ENCODE results near the gene HSPBP1. TPM values are rescaled to one million over a fixed set of nuclear protein-coding genes. Genes with fewer than 3 reads are reported as not detected.

HSPBP1 gene
- polyA plus RNA-seq, 1 donor from 2014 or later = 61.1 TPM

- Histone ChIP-seq H4K20me1 (ENCODE audit: insufficient read depth) (no peaks in the 10 kb centered on the region), H3K4me2 (ENCODE audit: low read length) (no peak overlapping the region), H3K4me3 (ENCODE audit: low read length) (no peak overlapping the region), H3K79me2 (replicated peaks; ENCODE audit: insufficient read depth, low read length) (no peaks in the 10 kb centered on the region), H3K9me2 (ENCODE audit: insufficient read depth, low read length) (no peaks in the 10 kb centered on the region), H3K27me3 (ENCODE audit: insufficient read depth, low read depth, low read length) (no peaks in the 10 kb centered on the region), H3K9ac (ENCODE audit: low read length) (no peak overlapping the region), H2AFZ (ENCODE audit: low read depth, low read length) (no peak overlapping the region), H3F3A (ENCODE audit: insufficient read depth, low read length, poor library complexity, severe bottlenecking) (no peaks in the 10 kb centered on the region), H3K27ac (ENCODE audit: low read length) (no peak overlapping the region), H3K9me3 (ENCODE audit: low read length) (no peaks in the 10 kb centered on the region), H3K36me3 (ENCODE audit: insufficient read depth, low read length) (no peaks in the 10 kb centered on the region)
- TF ChIP-seq POLR2AphosphoS5 (IDR thresholded peaks at IDR 0.05) (no peak), SMC3 (conservative IDR thresholded peaks at IDR 0.05; ENCODE audit: poor library complexity) (no peak), EP300 (conservative IDR thresholded peaks at IDR 0.05; ENCODE audit: poor library complexity, severe bottlenecking) (no peak), RAD21 (conservative IDR thresholded peaks at IDR 0.05) (no peak), CTCF (IDR thresholded peaks at IDR 0.05; ENCODE audit: poor library complexity, severe bottlenecking) (no peak), REST (IDR thresholded peaks at IDR 0.05; ENCODE audit: borderline replicate concordance) (no peak), TAF1 (IDR thresholded peaks at IDR 0.05; ENCODE audit: low read depth) (no peak), EZH2 (IDR thresholded peaks at IDR 0.05; ENCODE audit: borderline replicate concordance, insufficient read depth, low read length, poor library complexity, severe bottlenecking) (no peak), MXI1 (conservative IDR thresholded peaks at IDR 0.05; ENCODE audit: poor library complexity, severe bottlenecking) (no peak)
Measured at GRCh38 chr19:55265173-55265572, 14.7 kb downstream of the HSPBP1 start.

- H4K20me1 ChIP-seq (ENCODE audit: insufficient read depth) = no peaks in the 10 kb centered on the region
- H3K9me2 ChIP-seq (ENCODE audit: insufficient read depth, low read length) = no peaks in the 10 kb centered on the region
- no peak overlapping the region for H3K4me3 ChIP-seq (ENCODE audit: low read length)
- no peaks in the 10 kb centered on the region for H3K79me2 ChIP-seq (replicated peaks; ENCODE audit: insufficient read depth, low read length)
- no peaks in the 10 kb centered on the region for H3K9me3 ChIP-seq (ENCODE audit: low read length)
- H3K4me2 ChIP-seq (ENCODE audit: low read length) = no peak overlapping the region
- no peak for TF ChIP-seq RAD21 (conservative IDR thresholded peaks at IDR 0.05)
- no peak for TF ChIP-seq TAF1 (IDR thresholded peaks at IDR 0.05; ENCODE audit: low read depth)
- no peak for TF ChIP-seq MXI1 (conservative IDR thresholded peaks at IDR 0.05; ENCODE audit: poor library complexity, severe bottlenecking)
- no peak for TF ChIP-seq SMC3 (conservative IDR thresholded peaks at IDR 0.05; ENCODE audit: poor library complexity)
- no peak for TF ChIP-seq EP300 (conservative IDR thresholded peaks at IDR 0.05; ENCODE audit: poor library complexity, severe bottlenecking)
- H3K36me3 ChIP-seq (ENCODE audit: insufficient read depth, low read length) = no peaks in the 10 kb centered on the region
- H3F3A ChIP-seq (ENCODE audit: insufficient read depth, low read length, poor library complexity, severe bottlenecking) = no peaks in the 10 kb centered on the region
- no peaks in the 10 kb centered on the region for H3K27me3 ChIP-seq (ENCODE audit: insufficient read depth, low read depth, low read length)
- no peak overlapping the region for H2AFZ ChIP-seq (ENCODE audit: low read depth, low read length)
- no peak overlapping the region for H3K27ac ChIP-seq (ENCODE audit: low read length)
- no peak overlapping the region for H3K9ac ChIP-seq (ENCODE audit: low read length)
Measured at GRCh38 chr19:55264531-55264930, 15.4 kb downstream of the HSPBP1 start.

Data from neural cell (in vitro differentiated cells).